KMS-11 (cell line): Measurements from ENCODE around the gene RPL39.

Experiments
- H2AFZ ChIP-seq: fragments of 200-600 bp; sonication (generic); 2 replicates; pipeline ENCODE4 v1.6.1; 2016; ENCODE audit warnings: antibody characterized with exemption, mixed run types, low read depth
- H3K27ac ChIP-seq: fragments of 200-600 bp; sonication (generic); 2 replicates; pipeline ENCODE4 v1.6.1; 2016; ENCODE audit warnings: mild to moderate bottlenecking, mixed run types
- H3K27me3 ChIP-seq: fragments of 200-600 bp; sonication (generic); 2 replicates; pipeline ENCODE4 v1.6.1; 2017; ENCODE audit warnings: mild to moderate bottlenecking, low read depth, mixed run types, moderate library complexity; ENCODE audit not compliant: insufficient read depth
- H3K36me3 ChIP-seq: fragments of 200-600 bp; sonication (generic); 2 replicates; pipeline ENCODE4 v1.6.1; 2017; ENCODE audit warnings: mild to moderate bottlenecking, mixed run types; ENCODE audit not compliant: insufficient read depth
- H3K4me1 ChIP-seq: fragments of 200-600 bp; sonication (generic); 2 replicates; pipeline ENCODE4 v1.6.1; 2016; ENCODE audit warnings: mild to moderate bottlenecking, low read depth, mixed run types; ENCODE audit not compliant: poor library complexity, severe bottlenecking
- H3K4me2 ChIP-seq: fragments of 200-600 bp; sonication (generic); 2 replicates; pipeline ENCODE4 v1.7.0; 2016; ENCODE audit warnings: mild to moderate bottlenecking, mixed run types
- H3K4me3 ChIP-seq: fragments of 200-600 bp; sonication (generic); IDR thresholded peaks from 2 replicates; pipeline ENCODE4 v1.6.1; 2017; ENCODE audit warnings: low read depth, low read length, mixed read lengths; ENCODE audit not compliant: insufficient read depth
- H3K79me2 ChIP-seq: fragments of 200-600 bp; sonication (generic); 2 replicates; pipeline ENCODE4 v1.6.1; 2016; ENCODE audit warnings: low read depth, mixed run types; ENCODE audit not compliant: insufficient read depth
- H3K9ac ChIP-seq: fragments of 200-600 bp; sonication (generic); 2 replicates; pipeline ENCODE4 v1.6.1; 2016; ENCODE audit warnings: mild to moderate bottlenecking, mixed run types
- H4K20me1 ChIP-seq: fragments of 200-600 bp; sonication (generic); 2 replicates; pipeline ENCODE4 v1.6.1; 2016; ENCODE audit warnings: mild to moderate bottlenecking, mixed run types; ENCODE audit not compliant: insufficient read depth
- TF ChIP-seq, protein P1 (sequence below): fragments of 200-600 bp; sonication (generic); conservative IDR thresholded peaks from 2 replicates; pipeline ENCODE4 v1.6.1; 2017; ENCODE audit warnings: low read depth, mild to moderate bottlenecking, antibody characterized with exemption, low read length, moderate library complexity, mixed read lengths

The RPL39 gene

DNA sequence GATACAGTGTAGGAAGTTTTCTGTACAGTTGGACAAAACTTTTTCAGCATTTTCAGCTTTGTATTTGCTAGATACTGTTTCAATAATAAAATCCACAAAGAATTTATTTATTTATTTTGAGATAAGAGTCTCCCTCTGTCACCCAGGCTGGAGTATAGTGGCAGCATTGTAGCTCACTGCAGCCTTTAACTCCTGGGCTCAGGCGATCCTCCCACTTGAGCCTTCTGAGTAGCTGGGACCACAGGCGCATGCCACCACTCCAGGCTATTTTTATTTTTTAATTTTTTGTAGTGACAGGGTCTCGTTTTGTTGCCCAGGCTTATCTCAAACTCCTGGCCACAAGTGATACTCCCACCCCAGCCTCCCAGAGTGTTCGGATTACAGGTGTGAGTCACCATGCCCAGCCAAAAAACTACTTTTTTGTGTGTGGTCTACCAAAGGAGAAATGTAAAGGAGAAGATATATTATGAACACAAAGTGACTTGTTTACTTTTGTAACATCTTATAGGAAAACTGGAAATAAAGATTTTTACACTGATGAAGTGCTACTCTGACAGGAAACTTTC is 46.1 kb downstream of the RPL39 start:
- TF ChIP-seq, protein P1, sequence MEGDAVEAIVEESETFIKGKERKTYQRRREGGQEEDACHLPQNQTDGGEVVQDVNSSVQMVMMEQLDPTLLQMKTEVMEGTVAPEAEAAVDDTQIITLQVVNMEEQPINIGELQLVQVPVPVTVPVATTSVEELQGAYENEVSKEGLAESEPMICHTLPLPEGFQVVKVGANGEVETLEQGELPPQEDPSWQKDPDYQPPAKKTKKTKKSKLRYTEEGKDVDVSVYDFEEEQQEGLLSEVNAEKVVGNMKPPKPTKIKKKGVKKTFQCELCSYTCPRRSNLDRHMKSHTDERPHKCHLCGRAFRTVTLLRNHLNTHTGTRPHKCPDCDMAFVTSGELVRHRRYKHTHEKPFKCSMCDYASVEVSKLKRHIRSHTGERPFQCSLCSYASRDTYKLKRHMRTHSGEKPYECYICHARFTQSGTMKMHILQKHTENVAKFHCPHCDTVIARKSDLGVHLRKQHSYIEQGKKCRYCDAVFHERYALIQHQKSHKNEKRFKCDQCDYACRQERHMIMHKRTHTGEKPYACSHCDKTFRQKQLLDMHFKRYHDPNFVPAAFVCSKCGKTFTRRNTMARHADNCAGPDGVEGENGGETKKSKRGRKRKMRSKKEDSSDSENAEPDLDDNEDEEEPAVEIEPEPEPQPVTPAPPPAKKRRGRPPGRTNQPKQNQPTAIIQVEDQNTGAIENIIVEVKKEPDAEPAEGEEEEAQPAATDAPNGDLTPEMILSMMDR, result no peak
- Histone ChIP-seq H4K20me1 (no peaks in the 10 kb centered on the region), H3K27ac (no peak overlapping the region), H3K79me2 (no peaks in the 10 kb centered on the region), H2AFZ (no peak overlapping the region), H3K4me2 (no peak overlapping the region), H3K4me3 (no peak overlapping the region), H3K36me3 (no peaks in the 10 kb centered on the region), H3K4me1 (no peaks in the 10 kb centered on the region), H3K27me3 (no peaks in the 10 kb centered on the region), H3K9ac (no peak overlapping the region)

DNA sequence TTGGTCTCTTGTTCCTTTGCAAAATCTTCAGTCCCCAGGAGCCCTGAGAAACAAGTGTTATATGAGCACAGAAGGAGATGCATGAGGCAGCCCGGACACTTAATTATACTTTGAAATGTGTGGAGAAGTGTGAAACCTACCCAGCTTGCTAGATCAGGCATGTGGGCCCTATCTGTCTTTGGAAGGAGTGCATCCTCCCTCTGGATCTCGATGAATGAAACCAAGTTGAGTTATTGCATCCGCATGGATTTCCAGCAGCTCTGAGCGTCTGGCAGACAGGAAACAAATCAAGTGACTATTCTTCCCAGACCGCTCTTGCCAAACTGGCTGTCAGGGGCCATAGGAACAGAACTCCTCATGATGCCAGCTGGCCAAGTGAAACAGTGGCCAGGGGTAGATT is 52.7 kb downstream of the RPL39 start:
- Histone ChIP-seq H4K20me1 (no peaks in the 10 kb centered on the region), H3K36me3 (no peaks in the 10 kb centered on the region), H3K4me2 (no peak overlapping the region), H3K27ac (no peak overlapping the region), H3K4me3 (no peak overlapping the region), H3K4me1 (peaks cover 4% of the 10 kb centered on the region), H3K27me3 (no peaks in the 10 kb centered on the region), H3K9ac (no peak overlapping the region), H3K79me2 (no peaks in the 10 kb centered on the region), H2AFZ (no peak overlapping the region)
- TF ChIP-seq, protein P1, result no peak
